GM12874 (cell line): ENCODE measurements around the gene ST8SIA2.

ENCODE experiments used
- CTCF ChIP-seq: IDR thresholded peaks from 2 replicates; pipeline ENCODE4 v1.5.1; 2011; ENCODE audit warnings: low read depth, mild to moderate bottlenecking, control low read depth, low read length, moderate library complexity; ENCODE audit not compliant: insufficient read depth

Gene ST8SIA2

GRCh38 chr15:92393071-92393979 lies at the start of gene ST8SIA2:
TSS of gene ST8SIA2 (plus strand) at chr15:92393881. CDS start at chr15:92394065, 184 bp downstream.
- no peak for TF ChIP-seq CTCF

- TF ChIP-seq CTCF, result no peak
These were observed 49.6 kb upstream of the ST8SIA2 start for GRCh38 chr15:92343924-92344643.

DNA sequence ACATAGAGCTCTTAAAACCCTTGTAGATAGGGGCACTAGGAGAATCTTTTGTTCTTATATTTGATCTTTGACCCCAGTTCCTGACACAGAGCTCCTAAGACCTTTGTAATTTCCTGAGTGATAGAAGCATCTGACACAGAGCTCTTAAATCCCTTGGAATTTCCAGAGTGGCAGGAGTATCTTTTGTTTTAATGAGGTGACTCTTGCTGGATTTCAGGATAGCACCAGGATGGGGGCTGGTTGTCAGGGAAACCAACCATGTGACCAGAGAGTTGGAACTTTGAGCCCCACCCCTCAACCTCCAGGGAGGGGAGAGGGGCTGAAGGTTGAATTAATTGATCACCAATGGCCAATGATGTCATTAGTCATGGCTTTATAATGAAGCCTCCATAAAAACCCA lies 47.6 kb upstream of the ST8SIA2 start:
- TF ChIP-seq CTCF, result no peak

- no peak for TF ChIP-seq CTCF
These were observed 38.4 kb upstream of the ST8SIA2 start for GRCh38 chr15:92355307-92355706.

GRCh38 chr15:92361321-92362000 lies 32.2 kb upstream of the ST8SIA2 start:
- TF ChIP-seq CTCF, result no peak

DNA sequence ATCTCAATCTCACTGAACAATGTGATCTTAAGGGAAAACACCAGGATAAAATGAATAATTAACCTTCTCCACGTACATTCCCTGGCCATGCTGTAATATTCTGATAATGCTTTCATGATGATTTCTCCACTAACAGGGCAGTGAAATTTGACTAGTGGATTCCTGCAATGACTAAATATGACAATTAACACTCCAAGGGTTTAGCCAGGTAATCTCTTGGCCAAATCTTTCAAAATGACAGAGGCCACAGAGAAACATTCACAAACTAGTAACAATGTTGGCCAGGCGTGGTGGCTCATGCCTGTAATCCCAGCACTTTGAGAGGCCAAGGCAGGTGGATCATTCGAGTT lies 31.7 kb upstream of the ST8SIA2 start:
- TF ChIP-seq CTCF, result no peak

DNA sequence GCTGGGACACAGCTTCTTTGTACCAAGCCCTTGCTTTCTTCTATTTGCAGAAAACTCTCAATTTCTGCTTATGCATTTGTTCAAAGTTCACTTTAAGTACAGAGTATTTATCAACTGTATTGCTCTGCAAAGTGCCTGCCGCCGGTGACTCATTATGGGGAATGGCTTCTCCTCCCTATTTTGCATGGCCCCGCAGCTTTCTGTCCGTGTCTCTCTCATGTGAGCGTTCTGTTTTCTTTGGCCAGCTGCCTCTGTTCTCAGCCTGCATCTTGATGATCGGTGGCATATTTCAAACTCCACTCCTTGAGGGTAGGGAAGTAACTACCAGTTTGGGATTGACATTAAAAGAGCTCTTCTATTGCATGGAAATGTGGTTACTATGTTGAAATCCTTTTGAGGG lies 28.6 kb upstream of the ST8SIA2 start:
- no peak for TF ChIP-seq CTCF
